WTC11 (cell line): Measurements from ENCODE around the gene COL9A1.

Experiments
- CBFB ChIP-seq: sonication (generic); formaldehyde crosslinking; IDR thresholded peaks from 2 replicates; pipeline ENCODE4 v1.8.1; 2022; ENCODE audit warnings: mild to moderate bottlenecking, low read depth, missing genetic modification reagents
- CREB1 ChIP-seq: sonication (generic); formaldehyde crosslinking; IDR thresholded peaks from 2 replicates; pipeline ENCODE4 v1.8.0; 2023; ENCODE audit warnings: mild to moderate bottlenecking, missing genetic modification reagents
- ZNF232 ChIP-seq: sonication (generic); formaldehyde crosslinking; IDR thresholded peaks from 2 replicates; pipeline ENCODE4 v1.8.0; 2022; ENCODE audit warnings: mild to moderate bottlenecking, missing genetic modification reagents
- TF ChIP-seq, protein P1 (sequence below): sonication (generic); formaldehyde crosslinking; IDR thresholded peaks from 2 replicates; pipeline ENCODE4 v1.8.0; 2022; ENCODE audit warnings: mild to moderate bottlenecking, missing genetic modification reagents
- TF ChIP-seq, protein P2 (sequence below): fragments of 200-600 bp; IDR thresholded peaks from 2 replicates; pipeline ENCODE4 v1.8.0; 2022; ENCODE audit warnings: antibody characterized with exemption

DNA sequence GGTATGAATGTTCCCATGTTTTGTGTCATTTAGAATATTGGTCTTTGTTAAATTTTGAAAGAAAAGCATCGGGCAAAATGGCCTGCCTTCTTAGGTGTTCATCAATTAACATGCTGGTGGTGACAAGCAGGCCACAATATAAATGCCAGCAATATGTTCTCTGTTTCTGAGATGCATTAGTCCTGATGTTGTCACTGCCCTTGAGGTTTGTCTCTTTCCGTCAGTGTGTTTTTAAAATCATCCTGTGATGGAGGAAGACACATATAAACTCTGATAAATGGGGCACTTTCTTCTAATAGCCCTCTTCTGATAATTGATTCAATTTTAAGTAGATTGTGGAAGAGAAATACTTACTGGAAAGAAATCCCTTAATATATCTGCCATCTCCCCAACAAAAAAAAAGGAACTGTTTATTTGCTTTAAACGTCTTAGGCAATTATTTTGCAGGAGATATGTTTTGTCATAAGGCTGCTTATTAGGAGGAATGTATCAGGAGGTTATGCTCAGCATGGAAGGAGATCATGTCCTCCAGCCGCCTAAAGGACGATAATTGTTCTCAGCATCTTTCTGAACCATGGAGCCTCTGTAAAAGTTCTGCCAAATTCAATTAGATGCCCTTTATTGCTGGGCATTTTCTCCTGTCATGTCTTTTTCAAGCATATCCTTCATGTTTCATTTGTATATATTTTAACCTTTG lies 134.1 kb downstream of the COL9A1 start:
- TF ChIP-seq CBFB (CRISPR knock-in tag), result no peak
- TF ChIP-seq, protein P1, sequence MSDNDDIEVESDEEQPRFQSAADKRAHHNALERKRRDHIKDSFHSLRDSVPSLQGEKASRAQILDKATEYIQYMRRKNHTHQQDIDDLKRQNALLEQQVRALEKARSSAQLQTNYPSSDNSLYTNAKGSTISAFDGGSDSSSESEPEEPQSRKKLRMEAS, result no peak
- TF ChIP-seq, protein P2, sequence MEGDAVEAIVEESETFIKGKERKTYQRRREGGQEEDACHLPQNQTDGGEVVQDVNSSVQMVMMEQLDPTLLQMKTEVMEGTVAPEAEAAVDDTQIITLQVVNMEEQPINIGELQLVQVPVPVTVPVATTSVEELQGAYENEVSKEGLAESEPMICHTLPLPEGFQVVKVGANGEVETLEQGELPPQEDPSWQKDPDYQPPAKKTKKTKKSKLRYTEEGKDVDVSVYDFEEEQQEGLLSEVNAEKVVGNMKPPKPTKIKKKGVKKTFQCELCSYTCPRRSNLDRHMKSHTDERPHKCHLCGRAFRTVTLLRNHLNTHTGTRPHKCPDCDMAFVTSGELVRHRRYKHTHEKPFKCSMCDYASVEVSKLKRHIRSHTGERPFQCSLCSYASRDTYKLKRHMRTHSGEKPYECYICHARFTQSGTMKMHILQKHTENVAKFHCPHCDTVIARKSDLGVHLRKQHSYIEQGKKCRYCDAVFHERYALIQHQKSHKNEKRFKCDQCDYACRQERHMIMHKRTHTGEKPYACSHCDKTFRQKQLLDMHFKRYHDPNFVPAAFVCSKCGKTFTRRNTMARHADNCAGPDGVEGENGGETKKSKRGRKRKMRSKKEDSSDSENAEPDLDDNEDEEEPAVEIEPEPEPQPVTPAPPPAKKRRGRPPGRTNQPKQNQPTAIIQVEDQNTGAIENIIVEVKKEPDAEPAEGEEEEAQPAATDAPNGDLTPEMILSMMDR, result no peak
- TF ChIP-seq CREB1 (CRISPR knock-in tag), result no peak
- no peak for TF ChIP-seq ZNF232 (CRISPR knock-in tag)
